NCI-H748 (cell line): Measurements from ENCODE around the gene TRIM44.
A peak's percentile ranks its signal among the peaks of the same experiment; 100 is the strongest.
"Not testable (repeated sequence)": the region's sequence is repeated elsewhere in the genome, so short reads cannot be mapped to it uniquely, and the experiment has no call there.

ENCODE experiments used
- DNase-seq: peaks from one replicate; lab custom pipeline; 2025; ENCODE audit not compliant: unreplicated experiment; lab: John Stamatoyannopoulos, UW

TRIM44 gene

GRCh38 chr11:35846874-35847273 lies 184.3 kb downstream of the TRIM44 start:
- DNase-seq: no peak

DNA sequence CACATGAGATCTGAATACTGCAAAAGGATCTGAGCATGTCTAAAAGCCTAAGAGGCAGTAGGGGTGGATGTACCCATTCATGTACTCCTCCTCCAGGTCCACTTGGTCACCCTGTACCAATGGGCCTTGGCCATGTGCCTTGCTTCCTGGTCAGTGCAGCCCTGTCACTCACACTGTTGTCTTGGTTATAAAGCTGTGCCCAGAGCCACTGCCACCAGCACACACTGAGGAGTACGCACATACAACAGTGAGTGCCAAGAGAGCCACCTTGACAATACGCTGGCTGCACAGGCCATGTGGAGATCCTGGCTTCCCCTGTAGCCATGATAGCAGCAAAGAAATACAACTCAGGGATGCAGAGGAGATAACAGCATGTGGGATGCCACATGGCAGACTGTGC lies 184.9 kb downstream of the TRIM44 start:
- DNase-seq: no peak

GRCh38 chr11:35848616-35849015 lies 186.0 kb downstream of the TRIM44 start:
- DNase-seq: no peak

DNA sequence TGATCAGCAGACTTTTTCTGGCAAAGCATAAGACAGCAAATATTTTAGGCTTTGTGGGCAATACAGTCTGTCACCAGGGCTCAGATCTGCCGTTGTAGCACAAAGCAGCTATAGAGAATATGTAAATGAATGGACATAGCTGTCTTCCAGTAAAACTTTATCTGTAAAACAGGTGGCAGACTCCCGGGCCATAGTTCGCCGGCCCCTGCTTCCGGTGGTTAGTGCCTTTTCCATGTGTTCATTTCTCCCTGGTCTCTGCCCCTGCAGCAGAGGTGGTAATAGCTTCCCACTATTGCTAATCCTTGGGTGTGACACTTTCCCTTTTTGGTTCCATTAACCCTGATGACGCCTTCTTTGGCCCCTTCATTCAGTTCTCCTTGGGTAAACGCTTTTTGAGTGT lies 187.6 kb downstream of the TRIM44 start:
- no peak for DNase-seq

- no peak for DNase-seq
Measured at GRCh38 chr11:35851342-35851741, 188.8 kb downstream of the TRIM44 start.

- DNase-seq: no peak
Measured at GRCh38 chr11:35852056-35852455, 189.5 kb downstream of the TRIM44 start.

DNA sequence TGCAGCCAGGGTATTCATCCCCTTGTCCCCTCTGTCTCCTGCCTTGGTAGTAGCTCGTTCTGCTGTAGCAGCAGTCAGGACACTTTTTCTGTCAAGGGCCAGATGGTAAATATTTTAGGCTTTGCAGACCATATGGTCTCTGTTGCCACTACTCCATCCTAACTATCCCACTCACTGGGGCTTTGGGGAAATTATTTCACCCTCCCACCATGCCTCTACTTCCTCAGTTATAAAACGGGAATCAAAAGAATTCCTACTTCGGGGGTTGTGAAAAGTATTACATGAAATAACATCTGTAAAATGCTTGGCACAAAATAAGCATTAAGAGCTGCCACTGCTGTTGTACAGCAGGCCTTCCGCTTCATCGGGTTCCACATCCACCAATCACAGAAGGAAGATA lies 191.4 kb downstream of the TRIM44 start:
- DNase-seq: no peak

DNA sequence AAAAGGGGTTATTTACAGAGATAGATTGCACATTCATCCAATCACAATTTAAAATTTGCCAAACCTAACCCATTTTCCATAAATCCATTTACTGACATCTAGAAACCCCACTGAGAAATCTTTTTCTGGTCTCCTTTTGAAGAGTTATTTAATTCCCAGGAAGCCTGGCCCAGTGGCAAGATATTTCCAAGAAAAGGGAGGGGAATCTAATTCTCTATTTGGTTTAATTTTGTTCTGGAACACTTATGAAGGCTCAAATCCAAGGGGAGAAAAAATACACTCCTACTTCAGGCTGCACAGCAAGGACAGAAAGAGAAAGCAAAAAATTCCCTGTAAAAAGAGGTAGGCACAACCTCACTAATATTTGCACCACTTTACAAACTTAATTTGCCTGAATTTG lies 193.1 kb downstream of the TRIM44 start:
- no peak for DNase-seq

- no peak for DNase-seq
Measured at GRCh38 chr11:35856259-35856658, 193.7 kb downstream of the TRIM44 start.

DNA sequence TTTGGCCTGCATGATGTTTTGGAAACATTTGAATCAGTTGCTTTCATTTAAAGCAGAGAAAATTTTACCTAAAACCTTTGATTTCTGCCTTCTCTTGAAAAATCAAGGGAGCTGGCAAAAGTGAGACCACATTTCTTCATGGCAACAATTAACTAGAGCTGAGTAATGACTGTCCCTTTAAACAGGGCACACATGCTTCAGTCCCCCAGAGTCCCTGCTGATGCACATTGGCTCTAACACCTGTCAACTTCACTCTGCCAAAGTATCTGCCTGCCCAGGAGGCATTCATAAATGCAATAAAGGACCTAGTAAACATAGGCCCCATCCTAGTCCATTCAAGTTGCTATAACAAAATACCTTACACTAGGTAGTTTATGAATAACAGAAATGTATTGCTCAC lies 194.2 kb downstream of the TRIM44 start:
- peak; percentile 12 for DNase-seq

GRCh38 chr11:35857922-35858321 lies 195.3 kb downstream of the TRIM44 start:
- DNase-seq: no peak

- no peak for DNase-seq
Measured at GRCh38 chr11:35859301-35859700, 196.7 kb downstream of the TRIM44 start.

DNA sequence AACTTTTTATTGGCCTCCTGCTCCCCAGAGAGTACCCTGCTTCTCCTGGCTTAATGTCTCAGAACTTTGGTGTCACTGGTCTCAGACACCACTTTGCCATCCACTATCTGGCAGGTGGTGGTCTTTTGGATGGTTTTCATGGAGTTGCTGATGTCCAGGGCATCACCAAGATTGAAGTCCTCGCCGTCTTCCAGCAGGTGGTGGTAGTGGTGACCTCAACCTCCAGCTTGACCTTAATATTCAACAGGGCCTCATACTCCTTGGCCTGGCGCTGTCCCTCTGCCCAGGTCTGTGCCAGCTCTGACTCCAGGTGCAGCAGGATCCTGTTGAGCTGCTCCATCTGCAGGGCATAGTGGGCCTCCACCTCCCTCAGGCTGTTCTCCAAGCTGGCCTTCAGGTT lies 197.6 kb downstream of the TRIM44 start:
- DNase-seq: not testable (repeated sequence)

- DNase-seq: no peak
Measured at GRCh38 chr11:35861191-35861590, 198.6 kb downstream of the TRIM44 start.

DNA sequence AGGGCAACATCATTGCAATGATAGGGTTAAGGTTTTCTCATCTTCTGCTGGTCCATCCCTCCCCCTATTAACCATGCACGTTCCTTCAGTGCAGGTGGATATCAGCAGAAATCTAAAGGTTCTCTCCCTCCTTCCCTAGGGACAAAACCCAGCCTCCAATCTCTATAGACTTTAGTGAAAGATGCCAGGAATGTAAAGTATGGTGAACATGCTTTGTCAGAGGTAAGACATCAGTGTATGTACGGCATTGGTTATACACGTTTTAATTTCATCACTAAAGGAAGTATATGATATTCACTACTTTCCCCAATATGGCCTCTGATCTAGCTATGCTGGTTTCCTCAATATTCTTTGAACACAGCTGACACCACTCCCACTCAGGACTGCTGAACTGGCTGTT lies 200.1 kb downstream of the TRIM44 start:
- DNase-seq: no peak

DNA sequence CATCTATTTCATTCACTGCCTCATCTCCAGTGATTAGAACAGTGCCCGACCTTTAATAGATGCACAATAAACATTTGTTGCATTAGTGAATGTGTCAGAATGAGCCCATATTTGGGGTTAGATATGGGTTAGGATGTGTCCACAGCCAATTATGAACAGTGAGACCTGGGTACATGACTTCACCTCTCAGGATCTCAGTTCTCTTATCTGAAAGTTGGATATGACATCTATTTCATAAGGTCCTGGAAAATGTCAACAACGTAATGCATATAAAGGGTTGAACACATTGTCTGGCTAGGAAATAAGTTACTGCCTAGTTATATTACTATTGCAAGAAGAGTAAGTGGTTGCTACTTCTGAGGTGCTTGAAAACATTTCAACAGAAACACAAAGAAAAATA lies 201.6 kb downstream of the TRIM44 start:
- no peak for DNase-seq

- DNase-seq: no peak
Measured at GRCh38 chr11:35866601-35867000, 204.0 kb downstream of the TRIM44 start.
